OCI-LY1 (cell line): ENCODE measurements around the gene ACAP2.

Experiments
- CTCF ChIP-seq: fragments of 200-600 bp; sonication (generic), shearing (Covaris generic); IDR thresholded peaks from 2 replicates; pipeline ENCODE4 v1.5.1; 2017; ENCODE audit warnings: mild to moderate bottlenecking, antibody characterized with exemption, low read length, moderate library complexity, mixed read lengths
- EZH2 ChIP-seq: fragments of 200-600 bp; sonication (generic), shearing (Covaris generic); IDR thresholded peaks from 2 replicates; pipeline ENCODE4 v1.8.0; 2017; ENCODE audit warnings: borderline replicate concordance, mixed run types, mild to moderate bottlenecking, antibody characterized with exemption, low read length, moderate library complexity, mixed read lengths

GRCh38 chr3:195240171-195240701 is 202.6 kb downstream of the ACAP2 start:
- TF ChIP-seq CTCF (no peak), EZH2 (no peak)
